Endothelial cell of hepatic sinusoid (primary cell): ENCODE measurements around the gene SLC25A22.

Source experiments
- in situ Hi-C: cut with HindIII; loops from 2 replicates; pipeline ENCODE4 v1.10.0; 2017; ENCODE audit warnings: low sequenced_read_pairs

Gene SLC25A22

DNA sequence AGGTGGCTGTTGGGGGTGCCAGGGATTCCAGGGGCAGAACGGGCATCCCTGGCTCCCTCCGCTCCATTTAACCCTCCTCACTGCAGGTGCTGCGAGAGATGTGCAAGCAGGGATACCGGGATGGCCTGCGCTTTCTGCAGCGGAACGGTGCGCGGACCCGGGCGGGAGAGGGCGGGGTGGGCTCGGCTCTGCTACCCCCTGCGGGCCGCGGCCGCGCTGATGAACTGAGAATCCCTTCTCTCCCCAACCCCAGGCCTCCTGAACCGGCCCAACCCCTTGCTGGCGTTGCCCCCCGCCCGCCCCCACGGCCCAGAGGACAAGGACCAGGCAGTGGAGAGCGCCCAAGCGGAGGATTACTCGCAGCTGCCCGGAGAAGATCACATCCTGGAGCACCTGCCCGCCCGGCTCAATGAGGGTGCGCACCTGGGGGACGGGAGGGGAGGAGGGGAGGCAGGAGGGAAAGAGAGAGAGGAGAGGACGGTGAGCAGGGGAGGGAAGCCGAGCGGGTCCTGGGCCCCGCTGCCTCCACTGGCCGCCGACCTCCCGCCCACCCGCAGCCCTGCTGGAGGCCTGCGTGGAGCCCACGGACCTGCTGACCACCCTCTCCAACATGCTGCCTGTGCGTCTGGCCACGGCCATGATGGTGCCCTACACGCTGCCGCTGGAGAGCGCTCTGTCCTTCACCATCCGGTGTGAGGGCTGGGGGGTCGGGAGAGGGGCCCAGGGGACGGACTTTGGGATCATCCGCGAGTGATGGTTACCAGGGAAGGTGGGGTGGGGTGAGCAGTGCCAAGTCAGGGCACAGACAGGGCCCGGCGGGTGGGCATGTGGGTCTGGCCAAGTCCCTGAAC lies 25.6 kb upstream of the SLC25A22 start:
- in situ Hi-C loops = no loop called here

DNA sequence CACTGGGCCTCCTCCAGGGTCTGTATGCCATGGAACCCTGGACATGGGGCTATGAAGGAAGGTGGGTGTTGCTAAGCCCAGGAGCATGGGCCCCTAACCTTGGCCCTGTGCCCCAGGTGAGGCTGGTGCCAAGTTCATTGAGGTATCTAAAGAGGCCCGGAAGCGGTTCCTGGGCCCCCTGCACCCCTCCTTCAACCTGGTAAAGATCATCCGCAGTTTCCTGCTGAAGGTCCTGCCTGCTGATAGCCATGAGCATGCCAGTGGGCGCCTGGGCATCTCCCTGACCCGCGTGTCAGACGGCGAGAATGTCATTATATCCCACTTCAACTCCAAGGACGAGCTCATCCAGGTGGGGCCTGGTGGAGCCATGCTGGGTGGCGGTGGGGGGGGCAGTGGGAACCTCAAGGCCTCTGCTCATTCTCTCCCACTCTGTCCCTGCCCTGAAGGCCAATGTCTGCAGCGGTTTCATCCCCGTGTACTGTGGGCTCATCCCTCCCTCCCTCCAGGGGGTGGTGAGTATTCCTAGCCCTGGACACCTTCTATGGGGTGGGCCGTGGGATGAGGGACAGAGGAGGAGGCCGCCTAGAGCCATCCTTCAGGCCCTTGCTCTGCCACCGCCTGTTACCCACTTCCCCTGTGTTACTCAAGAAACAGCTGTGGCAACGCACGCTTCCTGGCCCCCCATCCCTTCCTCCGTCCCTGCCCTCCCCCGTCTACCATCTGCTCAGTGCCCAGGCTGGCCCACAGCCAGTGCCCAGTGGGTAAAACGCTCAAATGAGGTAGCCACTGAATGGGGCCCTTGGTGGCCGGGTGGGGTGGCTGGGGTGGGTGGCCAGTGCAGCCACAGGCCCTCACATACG lies 23.7 kb upstream of the SLC25A22 start:
- in situ Hi-C loops = no loop called here

DNA sequence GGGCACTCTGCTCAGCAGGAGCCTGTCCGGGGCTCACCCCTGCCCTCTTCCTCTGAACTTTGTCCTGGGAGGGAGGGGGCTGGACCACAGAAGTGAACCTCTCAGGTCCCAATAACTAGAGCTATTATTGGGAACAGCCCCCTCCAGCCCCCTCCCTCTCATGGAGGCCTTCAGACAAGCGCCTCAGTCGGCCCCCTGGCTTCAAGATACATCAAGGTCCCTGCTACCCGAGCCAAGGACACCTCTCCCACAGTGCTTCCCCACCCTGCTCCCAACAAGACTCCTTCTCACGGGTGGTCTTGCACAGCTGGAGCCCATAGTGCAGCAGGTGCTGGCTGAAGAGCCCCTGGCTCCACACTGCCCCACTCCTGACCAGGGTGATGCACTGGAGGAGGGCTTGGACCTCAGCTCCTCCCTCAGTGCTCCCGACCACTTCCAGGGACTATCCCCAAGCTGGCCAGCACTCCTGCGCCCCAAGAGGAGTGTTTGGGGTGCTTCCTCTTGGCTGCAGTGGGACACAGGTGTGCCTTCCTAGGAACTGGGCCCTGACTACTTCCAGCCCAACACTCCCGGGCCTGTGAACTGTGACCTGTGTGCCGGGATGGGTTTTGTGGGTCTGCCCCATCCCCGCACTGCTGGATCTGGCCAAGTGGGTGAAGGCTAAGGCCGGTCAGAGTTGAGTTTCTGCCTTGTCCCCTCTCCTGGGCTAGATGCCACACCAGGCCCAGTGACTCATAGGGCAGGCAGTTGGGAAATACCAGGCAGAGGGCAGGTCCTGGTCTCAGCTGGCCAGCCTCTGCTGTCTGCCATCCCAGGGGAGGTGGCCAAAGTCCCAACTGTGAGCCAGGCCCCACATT lies 22.8 kb upstream of the SLC25A22 start:
- in situ Hi-C loops = no loop called here

- in situ Hi-C loops = loop anchor here (10.0 kb wide), 1 partner anchor 95 kb away; the partner anchor contains the start of gene CHID1
Measured at GRCh38 chr11:819943-820649, 22.0 kb upstream of the SLC25A22 start.

GRCh38 chr11:819129-819931 lies 21.2 kb upstream of the SLC25A22 start:
- in situ Hi-C loops = loop anchor here (10.0 kb wide), 1 partner anchor 95 kb away; the partner anchor contains the start of gene CHID1

GRCh38 chr11:818396-819128 lies 20.5 kb upstream of the SLC25A22 start, which contains the start of gene PNPLA2:
PNPLA2 (plus strand) TSS chr11:818914; CDS start chr11:819719, 805 bp downstream.
- in situ Hi-C loops = loop anchor here (10.0 kb wide), 1 partner anchor 96 kb away; the partner anchor contains the start of gene CHID1

- in situ Hi-C loops = loop anchor here (10.0 kb wide), 1 partner anchor 98 kb away; the partner anchor contains the start of gene CHID1
Measured at GRCh38 chr11:816433-816779, 18.3 kb upstream of the SLC25A22 start.

GRCh38 chr11:815675-816432 lies 17.8 kb upstream of the SLC25A22 start:
- in situ Hi-C loops = loop anchor here (10.0 kb wide), 1 partner anchor 99 kb away; the partner anchor contains the start of gene CHID1

DNA sequence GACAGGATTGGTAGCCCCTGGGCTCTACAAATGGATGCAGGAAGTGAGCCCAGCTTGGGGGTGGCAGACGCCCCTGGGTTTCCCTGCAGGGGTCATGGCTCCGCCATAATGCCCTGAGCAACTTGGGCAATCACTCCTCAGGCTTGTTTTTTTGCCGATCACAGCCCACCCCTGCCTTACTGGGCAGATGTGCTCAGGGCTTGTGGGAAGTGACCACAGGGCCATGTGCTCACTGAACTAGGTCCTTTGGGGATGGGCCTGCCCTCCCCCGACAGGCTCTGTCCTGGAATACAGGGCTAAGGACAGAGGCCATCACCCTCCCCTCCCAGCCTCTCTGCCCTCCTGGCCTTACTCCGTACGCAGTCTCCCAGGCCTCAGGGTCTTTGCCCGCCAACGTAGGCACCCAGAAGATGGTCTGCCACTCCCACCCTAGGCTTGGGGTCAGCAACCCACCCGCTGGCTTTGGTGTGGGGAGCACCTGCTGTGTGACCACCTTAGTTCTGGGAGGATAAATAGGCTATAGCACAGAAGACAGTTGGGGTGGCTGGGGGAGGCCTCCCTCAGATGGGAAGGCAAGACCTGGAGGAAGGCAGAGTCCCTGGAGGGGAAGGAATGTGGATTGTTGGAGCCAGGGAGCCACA lies 15.5 kb upstream of the SLC25A22 start:
- in situ Hi-C loops = loop anchor here (10.0 kb wide), 1 partner anchor 101 kb away; the partner anchor contains the start of gene CHID1

- in situ Hi-C loops = loop anchor here (10.0 kb wide), 1 partner anchor 102 kb away; the partner anchor contains the start of gene CHID1
Measured at GRCh38 chr11:813072-813455, 15.0 kb upstream of the SLC25A22 start.

DNA sequence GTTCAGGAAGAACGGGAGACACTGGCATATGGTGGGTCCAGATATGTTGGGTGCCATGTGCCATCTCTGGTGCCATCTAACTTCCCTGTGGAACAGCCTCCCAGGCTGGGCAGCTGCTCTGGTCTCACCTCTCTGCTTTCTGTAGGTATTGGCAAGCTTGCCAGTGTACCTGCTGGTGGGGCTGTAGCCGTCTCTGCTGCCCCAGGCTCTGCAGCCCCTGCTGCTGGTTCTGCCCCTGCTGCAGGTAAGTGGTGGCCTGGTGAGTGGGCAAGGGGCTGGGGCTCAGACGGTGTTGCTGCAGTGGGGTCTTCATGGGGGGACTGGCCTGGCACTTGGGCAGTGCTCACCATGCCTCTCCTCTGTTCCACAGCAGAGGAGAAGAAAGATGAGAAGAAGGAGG lies 14.3 kb upstream of the SLC25A22 start:
- in situ Hi-C loops = loop anchor here (10.0 kb wide), 1 partner anchor 102 kb away; the partner anchor contains the start of gene CHID1

DNA sequence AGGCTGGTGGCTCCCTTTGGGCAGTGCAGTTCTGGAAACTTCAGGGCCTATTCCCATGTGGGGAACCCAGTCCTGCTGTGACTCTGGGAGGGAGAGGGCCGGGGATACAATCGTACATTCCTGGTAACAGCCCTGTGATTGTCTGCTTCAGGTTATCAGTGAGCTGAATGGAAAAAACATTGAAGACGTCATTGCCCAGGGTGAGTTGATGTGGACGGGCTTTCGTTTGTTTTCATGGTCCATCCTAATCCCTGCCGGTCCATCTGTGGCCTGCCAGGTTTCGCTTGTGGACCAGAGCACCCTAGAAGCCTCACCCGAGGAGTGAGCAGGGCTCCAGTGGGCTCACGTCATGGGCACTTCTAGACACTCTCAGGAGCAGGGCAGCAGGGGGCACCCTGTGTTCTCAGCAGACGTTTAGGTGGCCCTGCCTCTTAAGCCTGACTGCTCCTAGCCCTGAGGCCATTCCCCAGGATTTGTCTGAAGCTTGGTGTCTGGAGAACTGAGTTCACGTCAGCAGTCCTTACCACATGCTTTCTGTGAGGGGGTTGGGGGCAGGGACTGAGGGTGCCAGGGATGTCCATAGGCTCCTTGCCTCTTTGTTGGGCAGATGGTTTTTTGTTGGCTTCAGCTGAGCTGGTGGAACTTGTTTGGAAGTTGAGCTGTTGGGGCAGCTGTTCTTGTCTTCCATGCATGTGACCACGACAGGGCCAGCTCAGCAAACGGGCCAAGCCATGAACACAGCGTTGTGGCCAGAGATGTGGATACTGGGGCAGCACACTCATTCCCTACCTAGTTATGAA lies 13.6 kb upstream of the SLC25A22 start:
- in situ Hi-C loops = loop anchor here (10.0 kb wide), 1 partner anchor 103 kb away; the partner anchor contains the start of gene CHID1

DNA sequence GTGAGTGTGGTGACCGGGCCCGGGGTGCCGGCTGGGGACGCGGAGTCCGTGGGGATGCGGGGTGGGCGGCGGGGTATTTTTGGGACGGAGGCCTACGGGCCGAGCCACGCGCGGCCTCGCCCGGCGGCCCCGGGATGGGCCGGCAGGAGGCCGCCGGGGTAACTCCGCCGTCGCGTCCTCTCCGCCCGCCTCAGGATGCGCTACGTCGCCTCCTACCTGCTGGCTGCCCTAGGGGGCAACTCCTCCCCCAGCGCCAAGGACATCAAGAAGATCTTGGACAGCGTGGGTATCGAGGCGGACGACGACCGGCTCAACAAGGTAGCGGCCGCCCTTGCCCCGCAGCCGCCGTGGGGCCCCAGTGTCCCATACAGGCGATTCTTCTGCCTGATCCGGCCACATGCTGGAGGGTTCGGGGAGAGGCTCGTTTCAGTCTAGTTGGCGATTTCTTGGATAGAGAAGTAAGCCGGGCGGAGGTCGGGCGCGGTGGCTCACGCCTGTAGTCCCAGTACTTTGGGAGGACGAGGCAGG lies 12.0 kb upstream of the SLC25A22 start:
- in situ Hi-C loops = loop anchor here (10.0 kb wide), 1 partner anchor 105 kb away; the partner anchor contains the start of gene CHID1

- in situ Hi-C loops = loop anchor here (10.0 kb wide), 1 partner anchor 105 kb away; the partner anchor contains the start of gene CHID1
Measured at GRCh38 chr11:809287-810039, 11.4 kb upstream of the SLC25A22 start, which contains the start of gene RPLP2. RPLP2 (plus strand) TSS chr11:809967; CDS start chr11:810235, 268 bp downstream.
